GM18502 (cell line): Measurements from ENCODE around the gene ZBTB16.

ENCODE experiments used
- ATAC-seq: cut with Tn5 transposase; IDR thresholded peaks from one replicate; pipeline ENCODE4 v1.9.1; 2021; ENCODE audit warnings: mild to moderate bottlenecking; ENCODE audit not compliant: unreplicated experiment, poor library complexity

ZBTB16 gene

DNA sequence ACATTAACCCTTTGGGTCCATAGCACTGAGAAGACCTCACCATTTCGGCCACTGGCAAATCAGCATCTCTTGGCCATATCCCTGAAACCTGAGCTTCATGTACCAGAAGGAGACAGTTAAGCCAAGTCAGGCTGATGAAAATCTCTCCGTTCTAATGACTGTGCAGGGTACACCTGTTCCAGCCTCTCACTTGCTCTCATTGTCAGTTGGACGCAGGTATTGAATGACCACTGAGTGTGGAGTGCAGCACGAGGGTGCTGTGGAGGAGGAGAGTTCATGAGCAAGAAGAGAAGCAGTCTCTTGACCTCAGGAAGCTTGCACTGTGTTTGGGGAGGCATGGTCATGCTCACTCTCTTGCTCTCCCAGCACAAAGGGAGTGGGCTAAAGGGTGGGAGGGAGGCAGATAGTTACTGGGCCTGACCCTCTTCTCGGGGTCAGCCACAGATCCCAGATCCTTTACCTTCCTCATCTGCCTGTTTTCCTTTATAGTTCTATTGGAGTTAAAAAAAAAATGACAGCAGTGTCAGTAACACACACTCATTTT, 65.2 kb downstream of the ZBTB16 start:
- no peak for ATAC-seq

GRCh38 chr11:114125531-114125930, 66.0 kb downstream of the ZBTB16 start:
- no peak for ATAC-seq

- no peak for ATAC-seq
Measured at GRCh38 chr11:114125959-114126358, 66.4 kb downstream of the ZBTB16 start.

DNA sequence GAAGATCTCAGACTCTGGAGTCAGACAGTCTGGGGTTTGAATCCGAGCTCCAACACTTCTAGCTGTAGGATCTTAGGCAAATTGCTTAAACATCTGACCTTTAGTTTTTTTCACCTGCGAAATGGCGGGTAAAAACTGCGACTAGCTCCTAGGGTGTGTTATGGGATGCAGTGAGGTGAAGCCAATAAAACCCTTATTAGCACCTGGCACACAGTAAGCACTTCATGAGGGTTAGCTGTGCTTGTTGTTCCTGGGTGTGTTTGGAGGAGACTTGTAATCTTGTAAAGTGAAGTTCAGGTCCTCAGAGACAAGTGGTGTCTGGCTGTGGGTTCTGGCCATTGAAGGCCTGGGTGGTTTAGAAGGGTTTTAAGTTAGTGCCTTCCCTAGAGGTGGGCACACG, 68.9 kb downstream of the ZBTB16 start:
- no peak for ATAC-seq

- no peak for ATAC-seq
Measured at GRCh38 chr11:114129142-114129541, 69.6 kb downstream of the ZBTB16 start.

DNA sequence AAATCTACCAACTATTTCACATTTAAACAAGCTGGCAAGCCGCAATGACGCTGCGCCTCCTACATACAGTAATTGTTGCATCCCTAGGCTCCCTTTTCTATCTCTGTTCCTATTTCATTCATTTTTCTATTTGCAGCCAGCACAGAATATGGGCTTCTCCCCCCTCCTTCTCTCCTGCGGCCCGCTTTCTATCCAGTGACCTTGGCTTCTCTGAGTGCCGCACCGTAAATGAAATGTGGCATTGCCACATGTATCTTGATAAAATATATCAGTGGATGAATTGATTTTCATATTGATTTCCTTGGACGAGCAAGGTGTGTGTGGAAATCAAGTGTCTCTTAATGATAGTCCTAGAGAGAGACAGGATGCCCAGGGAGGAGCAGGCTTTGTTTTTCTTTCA, 70.2 kb downstream of the ZBTB16 start:
- ATAC-seq: no peak

- ATAC-seq: no peak
Measured at GRCh38 chr11:114130115-114130576, 70.6 kb downstream of the ZBTB16 start.

DNA sequence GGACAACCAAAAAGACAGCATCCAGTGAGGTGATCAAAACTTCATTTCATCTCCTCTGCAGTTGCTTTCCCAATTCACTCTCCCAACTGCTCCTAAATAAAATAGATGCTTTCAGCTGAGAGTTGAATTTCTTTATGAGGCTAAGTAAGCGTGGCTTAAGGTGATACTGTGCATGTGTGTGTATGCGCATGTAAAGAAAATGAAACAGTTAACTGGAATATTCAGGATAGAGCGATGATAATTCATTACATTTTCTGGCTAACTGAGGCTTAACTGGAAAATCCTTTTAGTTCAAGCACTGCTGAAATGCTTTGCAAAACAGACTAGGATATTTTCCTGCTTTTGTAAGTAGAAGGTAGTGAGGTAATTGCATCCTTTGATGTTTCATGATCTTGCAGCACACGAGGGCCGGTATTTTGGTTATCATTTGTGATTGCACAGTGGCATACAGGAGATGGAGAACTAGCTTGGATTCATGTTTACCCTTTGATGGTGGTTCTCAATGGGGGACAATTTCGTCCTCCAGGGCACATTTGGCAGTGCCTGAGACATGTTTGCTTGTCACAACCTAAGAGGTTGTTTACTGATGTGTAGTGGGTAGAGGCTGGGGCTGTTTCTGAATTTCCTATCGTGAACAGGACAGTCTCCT, 71.2 kb downstream of the ZBTB16 start:
- ATAC-seq: no peak

DNA sequence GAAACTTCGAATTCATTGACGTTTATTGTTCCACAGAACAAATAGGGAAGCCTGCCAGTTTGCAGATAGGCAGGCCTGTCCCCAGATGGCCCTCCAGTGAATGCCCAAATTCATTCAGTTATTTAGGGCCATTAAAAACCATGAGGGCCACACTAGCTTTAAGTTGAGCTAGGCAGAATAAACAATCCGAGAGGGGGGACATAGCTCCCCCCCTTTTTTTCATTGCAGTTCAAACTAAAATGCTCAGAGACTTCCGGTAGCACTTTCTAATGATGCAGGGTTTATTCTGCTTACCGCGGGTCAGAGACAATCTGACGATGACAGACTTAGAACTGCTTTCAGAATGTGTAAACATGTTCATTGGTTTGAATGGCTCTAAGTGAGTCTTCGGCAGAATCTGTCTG, 72.0 kb downstream of the ZBTB16 start:
- no peak for ATAC-seq

GRCh38 chr11:114132417-114132816, 72.9 kb downstream of the ZBTB16 start:
- ATAC-seq: no peak

DNA sequence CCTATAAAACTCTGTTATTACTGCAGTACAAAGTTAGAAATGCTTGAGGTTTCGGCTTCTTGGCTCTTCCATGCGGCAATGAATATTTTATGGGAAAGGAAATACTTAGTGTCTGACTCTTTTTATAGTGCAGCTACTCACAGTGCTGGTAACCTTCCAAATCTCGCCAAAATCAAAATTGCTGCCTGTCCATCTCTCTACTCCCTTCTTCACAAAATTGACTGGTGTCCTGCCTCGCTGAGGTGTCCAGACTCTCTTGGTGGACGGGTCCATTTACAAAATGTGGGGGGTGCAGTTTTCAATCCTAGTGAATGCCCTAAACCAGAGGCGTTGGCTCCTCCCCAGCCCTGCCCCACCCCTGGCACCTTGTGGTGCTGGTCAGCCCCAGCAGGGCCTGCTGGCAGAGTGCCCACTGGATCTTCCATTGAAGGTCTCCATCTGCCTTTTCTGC, 73.5 kb downstream of the ZBTB16 start:
- no peak for ATAC-seq

DNA sequence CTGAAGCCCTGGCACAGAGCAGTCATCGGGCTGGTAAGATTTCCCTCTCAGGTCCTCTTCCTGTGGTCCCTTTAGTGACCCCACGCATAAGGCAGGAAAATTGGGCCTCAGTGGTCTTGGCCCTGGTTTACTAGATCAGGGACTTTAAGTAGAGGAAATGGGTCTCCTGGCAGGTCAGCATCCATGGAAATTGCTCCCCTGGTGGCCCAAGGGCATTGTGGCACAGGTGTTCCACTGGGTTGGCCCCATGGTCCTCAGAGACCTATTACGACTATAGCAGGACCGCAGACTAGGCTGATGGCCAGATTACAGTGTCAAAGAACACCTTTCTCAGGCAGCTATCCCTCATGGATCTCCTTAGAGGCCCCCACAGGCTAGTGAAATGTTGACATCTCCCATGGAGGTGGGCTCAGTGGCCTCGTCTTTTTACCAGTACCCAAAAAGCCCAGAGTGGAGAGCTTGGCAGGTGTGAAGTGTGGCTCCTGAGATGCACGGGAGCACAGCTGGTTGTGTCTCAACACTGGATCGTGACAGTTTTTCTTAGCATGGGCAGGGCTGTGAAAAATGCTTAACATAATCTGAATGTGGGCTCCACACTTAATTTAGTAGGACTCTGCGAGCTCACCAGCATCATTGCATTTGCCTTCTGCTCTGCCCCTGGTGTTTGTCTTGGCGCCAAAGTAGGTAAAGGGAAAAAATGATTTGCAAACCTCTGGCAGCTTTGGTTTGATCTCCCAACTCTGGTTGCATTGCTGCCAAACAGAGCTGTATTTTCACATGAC, 74.2 kb downstream of the ZBTB16 start:
- ATAC-seq: no peak

- ATAC-seq: no peak
Measured at GRCh38 chr11:114134870-114135269, 75.4 kb downstream of the ZBTB16 start.

DNA sequence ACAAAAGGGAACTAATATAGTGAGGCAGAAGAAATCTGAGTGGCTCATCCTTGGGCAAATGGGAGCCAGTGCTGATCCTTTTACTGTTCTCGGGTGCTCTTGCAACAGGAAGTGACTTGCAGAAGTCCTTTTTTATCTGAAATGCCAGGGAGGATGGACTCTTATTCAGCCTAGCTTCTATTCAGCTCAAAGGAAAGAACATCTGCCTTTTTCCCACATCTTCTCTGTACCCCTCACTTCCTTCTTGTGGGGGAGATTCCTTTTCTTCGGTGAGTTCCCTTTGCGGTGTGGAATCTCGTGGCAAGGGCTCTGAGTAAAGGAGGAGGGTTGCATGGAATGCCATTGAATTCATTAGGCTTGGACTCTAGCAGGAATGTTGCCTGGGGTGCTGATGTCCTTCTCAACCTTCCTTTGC, 76.2 kb downstream of the ZBTB16 start:
- ATAC-seq: no peak

GRCh38 chr11:114136686-114137640, 77.5 kb downstream of the ZBTB16 start:
- ATAC-seq: no peak

DNA sequence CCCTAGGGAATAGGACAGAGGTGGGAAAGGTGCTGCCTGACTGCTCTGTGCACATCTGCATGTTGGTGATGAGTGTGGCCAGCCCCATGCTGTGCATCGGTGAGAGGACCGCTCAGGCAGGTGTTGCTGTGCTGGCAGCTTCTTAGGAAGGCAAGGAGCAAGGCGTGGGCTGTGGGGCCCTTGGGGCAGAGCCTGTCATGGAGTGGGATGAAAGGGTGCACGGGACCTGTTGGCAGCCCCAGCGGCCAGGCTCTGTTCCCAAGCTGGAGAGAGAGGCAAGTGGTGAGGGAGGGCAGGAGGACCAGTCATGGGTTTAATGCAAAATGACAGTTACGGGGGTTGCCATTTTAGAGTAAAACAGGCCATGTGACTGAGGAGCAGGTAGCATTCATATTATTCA, 78.3 kb downstream of the ZBTB16 start:
- no peak for ATAC-seq

DNA sequence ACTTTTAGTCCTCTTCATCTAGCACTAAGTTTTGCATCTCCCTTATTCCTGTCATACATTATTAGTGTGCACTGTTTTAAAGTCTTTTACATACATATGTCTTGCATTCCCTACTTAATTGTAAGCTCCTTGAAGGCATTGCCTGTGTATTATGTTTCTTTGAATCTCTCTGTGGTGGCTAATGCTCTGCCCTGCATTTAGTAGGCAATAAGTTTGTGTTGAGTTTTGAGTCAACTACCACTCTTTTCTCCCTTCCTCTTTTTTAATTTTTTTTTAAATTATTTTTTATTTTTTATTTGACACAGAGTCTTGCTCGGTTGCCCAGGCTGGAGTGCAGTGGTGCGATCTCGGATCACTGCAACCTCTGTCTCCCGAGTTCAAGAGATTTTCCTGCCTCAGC, 78.9 kb downstream of the ZBTB16 start:
- ATAC-seq: no peak

GRCh38 chr11:114140826-114141225, 81.3 kb downstream of the ZBTB16 start:
- ATAC-seq: no peak

GRCh38 chr11:114141863-114142580, 82.5 kb downstream of the ZBTB16 start:
- ATAC-seq: no peak

DNA sequence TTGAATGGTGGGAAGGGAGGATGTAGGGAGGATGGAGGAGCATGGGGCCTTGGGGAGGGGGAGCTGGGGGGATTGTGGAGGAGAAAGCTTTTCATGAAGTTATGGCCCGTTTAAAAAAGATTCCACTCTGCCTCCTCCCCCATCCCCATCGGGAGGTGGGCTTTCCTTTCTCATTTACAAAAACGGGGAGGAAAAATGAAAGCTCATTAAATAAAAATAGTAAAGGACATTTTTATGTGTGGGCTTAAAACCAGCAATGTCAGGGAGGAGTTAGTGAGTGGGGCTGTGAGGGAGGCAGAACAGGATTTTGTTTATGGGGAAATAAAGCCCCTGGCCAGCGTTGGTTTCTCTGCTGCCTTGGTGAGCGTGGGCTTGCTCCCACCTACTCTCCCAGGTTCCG, 83.2 kb downstream of the ZBTB16 start:
- no peak for ATAC-seq
